Psoas muscle (tissue), 8 donors: Measurements from ENCODE around the gene DBN1. TPM values are rescaled to one million over a fixed set of nuclear protein-coding genes. Genes with fewer than 3 reads are reported as not detected.
A peak's percentile ranks its signal among the peaks of the same experiment; 100 is the strongest.

ENCODE experiments used
- ATAC-seq, 4 donors: fragments of 200-7000 bp; cut with Tn5 transposase; one replicate each; pipeline ENCODE4 v1.9.1; 2020; ENCODE audit warnings: moderate library complexity in 3 of 4, mild to moderate bottlenecking in 2 of 4
- DNase-seq, 2 donors: peaks; one replicate each; pipeline ENCODE4 v3.0.0-alpha.2; 2020
- H3K27ac ChIP-seq: fragments of 200-600 bp; one replicate; pipeline ENCODE4 v1.8.0; 2022
- H3K27me3 ChIP-seq, 3 donors: fragments of 200-600 bp in 1 of 3; one replicate each; pipeline versions ENCODE4 v1.6.1 to v1.8.0; 2013 to 2022; ENCODE audit warnings: low read length in 2 of 3, mild to moderate bottlenecking in 2 of 3, moderate library complexity in 1 of 3; ENCODE audit not compliant: insufficient read depth in 3 of 3
- H3K36me3 ChIP-seq, 2 donors: fragments of 200-600 bp in 1 of 2; one replicate each; pipeline versions ENCODE4 v1.6.1 to v1.8.0; 2013 to 2022; ENCODE audit warnings: low read depth in 1 of 2, mild to moderate bottlenecking in 1 of 2, moderate library complexity in 1 of 2; ENCODE audit not compliant: insufficient read depth in 1 of 2
- H3K4me1 ChIP-seq: fragments of 200-600 bp; one replicate; pipeline ENCODE4 v1.8.0; 2022
- H3K4me3 ChIP-seq: fragments of 200-600 bp; one replicate; pipeline ENCODE4 v1.8.0; 2022; ENCODE audit warnings: mild to moderate bottlenecking
- H3K9me3 ChIP-seq: fragments of 200-600 bp; one replicate; pipeline ENCODE4 v1.8.0; 2022
- CTCF ChIP-seq: fragments of 200-600 bp; IDR thresholded peaks from one replicate; pipeline ENCODE4 v1.8.0; 2022; ENCODE audit warnings: antibody characterized with exemption
- WGBS, 3 donors: extraction: QIAGEN DNeasy Blood & Tissue Kit; methylation state at CpG; one replicate each; pipeline versions ENCODE4 v1.1.6 to v1.1.7; 2013; 5-methylcytosine and 5-hydroxymethylcytosine counted together
- intact Hi-C, 2 donors: fragments of 100-400 bp; cut with DNase I; formaldehyde crosslinking; loops; one replicate each; pipeline versions ENCODE4 v1.11.0 to v1.14.2; 2022
- polyA plus RNA-seq, 3 donors: library from polyadenylated mRNA; stranded (reverse); fragments of 200-250 nt; gene quantifications; one replicate each; pipeline ENCODE4 v1.2.3, GENCODE V29; 2013
- total RNA-seq, 4 donors: library from RNA; stranded (reverse); fragmentation: NEBNext Ultra II Directional in 2 of 4; extraction: Animal tissue kit (Norgen Biotek cat#: 25700) in 2 of 4; gene quantifications; one replicate each; pipeline versions ENCODE4 v1.2.1 to v1.2.4, GENCODE V29; 2021 to 2023
- donor health status: healthy with polysubstance abuse.
- donor health status: DM: no; HTN: no; CAD: no; lungs with moderate emphysema.
- donor health status: Bipolar disorder and iron deficiency.
- donor health status: healthy.
- donor health status: DM: yes; HTN: yes; CAD: no.
- donor health status: DM: no; HTN: no; CAD: no.
- donor health status: DM: no; HTN: no; CAD: no.
- donor health status: DM: yes; HTN: yes; CAD: no.

DBN1 gene
- total and polyA plus RNA-seq, 7 donors, result 8.1 to 28.4 (median 20.8) TPM

DNA sequence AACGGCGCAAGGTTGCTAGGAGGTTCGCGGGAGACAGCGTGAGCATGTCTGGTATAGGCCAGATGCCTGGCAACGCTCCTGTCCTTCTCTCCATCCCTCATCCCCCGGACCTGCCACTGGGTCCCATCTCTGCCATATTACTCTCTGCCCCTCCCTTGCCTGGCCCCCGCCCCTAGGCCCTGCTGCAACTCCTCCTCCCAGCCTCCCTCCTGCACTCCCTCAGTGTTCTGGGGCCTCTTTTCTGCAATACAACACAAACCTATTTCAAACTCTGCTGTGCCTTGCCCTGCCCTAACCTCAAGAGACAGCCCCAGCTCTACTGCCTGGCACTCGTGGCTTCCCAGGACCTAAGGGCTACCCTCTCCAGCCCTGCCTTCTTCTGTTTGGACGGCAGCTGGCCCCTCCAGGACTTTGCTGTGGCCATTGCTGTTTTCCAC lies 8.9 kb upstream of the DBN1 start:
- H3K27me3 ChIP-seq, result no peaks in the 10 kb centered on the region
- WGBS, 3 donors, result 88 to 96% (median 89%) methylated on average over 10 of the region's 10 CpGs
- DNase-seq (no peak), ATAC-seq (no peak)
- intact Hi-C loops, result no loop called here
- no peaks in the 10 kb centered on the region for H3K9me3 ChIP-seq
- TF ChIP-seq CTCF, result no peak
- peaks cover 45% of the 10 kb centered on the region for H3K4me1 ChIP-seq
- no peak overlapping the region for H3K4me3 ChIP-seq
- H3K27ac ChIP-seq, result no peak overlapping the region
- peaks cover 0 to 42% of the 10 kb centered on the region in 2 donors for H3K36me3 ChIP-seq

- no peaks in the 10 kb centered on the region for H3K27me3 ChIP-seq
- TF ChIP-seq CTCF, result no peak
- peaks cover 0 to 19% of the 10 kb centered on the region in 2 donors for H3K36me3 ChIP-seq
- ATAC-seq (peak; percentile 17 to 24 (median 20)), DNase-seq (no peak)
- peak overlapping the region; percentile 80 for H3K27ac ChIP-seq
- peaks cover 34% of the 10 kb centered on the region for H3K4me1 ChIP-seq
- WGBS, 3 donors, result 14 to 55% (median 15%) methylated on average over 14 of the region's 14 CpGs
- no peak overlapping the region for H3K4me3 ChIP-seq
- intact Hi-C loops, result no loop called here
- no peaks in the 10 kb centered on the region for H3K9me3 ChIP-seq
These were observed 6.3 kb upstream of the DBN1 start for GRCh38 chr5:177479774-177480173.

GRCh38 chr5:177478711-177479646 lies 5.5 kb upstream of the DBN1 start:
- no peak for TF ChIP-seq CTCF
- H3K27me3 ChIP-seq, result no peaks in the 10 kb centered on the region
- H3K27ac ChIP-seq, result peak overlapping the region; percentile 80
- intact Hi-C loops, result no loop called here
- H3K9me3 ChIP-seq, result no peaks in the 10 kb centered on the region
- peak; percentile 56 to 84 (median 70) for ATAC-seq
- DNase-seq, result peak; percentile 86 to 94
- whole genome bisulfite sequencing, 3 donors, result 14 to 21% (median 16%) methylated on average over 18 of the region's 18 CpGs
- peaks cover 26% of the 10 kb centered on the region for H3K4me1 ChIP-seq
- H3K4me3 ChIP-seq, result no peak overlapping the region
- H3K36me3 ChIP-seq, result peaks cover 0 to 17% of the 10 kb centered on the region in 2 donors

GRCh38 chr5:177477701-177478477 lies 4.5 kb upstream of the DBN1 start:
- Histone ChIP-seq H3K4me3 (no peak overlapping the region), H3K9me3 (no peaks in the 10 kb centered on the region), H3K27me3 (no peaks in the 10 kb centered on the region), H3K27ac (peak overlapping the region; percentile 80), H3K4me1 (peaks cover 21% of the 10 kb centered on the region), H3K36me3 (peaks cover 0 to 7% of the 10 kb centered on the region in 2 donors)
- intact Hi-C loops, result no loop called here
- 92 to 95% (median 93%) methylated on average over 13 of the region's 13 CpGs for WGBS, 3 donors
- TF ChIP-seq CTCF, result no peak
- ATAC-seq, result peak in 2 of 4 donors; percentile 0 to 2
- no peak for DNase-seq
